IMR-90 (cell line): Measurements from ENCODE around the gene ERAP2. TPM values are rescaled to one million over a fixed set of nuclear protein-coding genes. Genes with fewer than 3 reads are reported as not detected.

ENCODE experiments used
- ATAC-seq: fragments of 200-7000 bp; cut with Tn5 transposase; 2 replicates; pipeline ENCODE4 v1.9.1; 2020; ENCODE audit warnings: low read depth, mild to moderate bottlenecking, moderate library complexity
- BruUV-seq: library from RNA; stranded (reverse); fragments of 400-500 nt; replicated peaks from 2 replicates; lab custom pipeline; 2021; lab: Mats Ljungman, UMichigan
- CTCF ChIA-PET: fragments of 300-600 bp; formaldehyde crosslinking; extraction: SDS; loops from one replicate; lab custom pipeline; 2021; ENCODE audit warnings: antibody characterized with exemption; lab: Yijun Ruan, JAX
- POLR2A ChIA-PET: fragments of 300-600 bp; sonication (Branson Sonifier 250); formaldehyde crosslinking; loops from one replicate; lab custom pipeline; 2022; ENCODE audit warnings: antibody characterized with exemption; ENCODE audit not compliant: unreplicated experiment; lab: Charles Lee
- DNase-seq: peaks from one replicate; pipeline ENCODE4 v3.0.0; 2013
- H2AFZ ChIP-seq: replicated peaks from 2 replicates; pipeline ENCODE3; 2013; ENCODE audit warnings: low read length, mild to moderate bottlenecking; ENCODE audit not compliant: poor library complexity
- H2AK5ac ChIP-seq: 2 replicates; pipeline ENCODE4 v1.6.1; 2013; ENCODE audit warnings: low read depth, low read length, inconsistent platforms
- H2AK9ac ChIP-seq: replicated peaks from 2 replicates; pipeline ENCODE3; 2013; ENCODE audit warnings: mild to moderate bottlenecking, low read depth, low read length, moderate library complexity; ENCODE audit not compliant: poor library complexity
- H2BK120ac ChIP-seq: 2 replicates; pipeline ENCODE4 v1.6.1; 2013; ENCODE audit warnings: low read depth, low read length, inconsistent platforms
- H2BK15ac ChIP-seq: 3 replicates; pipeline ENCODE4 v1.6.1; 2013; ENCODE audit warnings: low read depth, low read length, inconsistent platforms
- H2BK20ac ChIP-seq: 2 replicates; pipeline ENCODE4 v1.6.1; 2013; ENCODE audit warnings: low read depth, mild to moderate bottlenecking, inconsistent platforms, low read length, moderate library complexity
- H2BK5ac ChIP-seq: 2 replicates; pipeline ENCODE4 v1.6.1; 2013; ENCODE audit warnings: mild to moderate bottlenecking, low read depth, low read length, inconsistent platforms; ENCODE audit not compliant: poor library complexity, severe bottlenecking
- H3K14ac ChIP-seq: replicated peaks from 2 replicates; pipeline ENCODE4 v1.6.1; 2013; ENCODE audit warnings: low read depth, low read length, inconsistent platforms
- H3K18ac ChIP-seq: 2 replicates; pipeline ENCODE4 v1.6.1; 2013; ENCODE audit warnings: low read depth, low read length, control low read depth
- H3K23ac ChIP-seq: 2 replicates; pipeline ENCODE4 v1.6.1; 2013; ENCODE audit warnings: low read depth, low read length, inconsistent platforms
- H3K27ac ChIP-seq: 2 replicates; pipeline ENCODE4 v1.5.1; 2013; ENCODE audit warnings: mild to moderate bottlenecking, control low read depth, low read length; ENCODE audit not compliant: insufficient read depth
- H3K27me3 ChIP-seq: 2 replicates; pipeline ENCODE4 v1.6.1; 2013; ENCODE audit warnings: low read length; ENCODE audit not compliant: control insufficient read depth, insufficient read depth
- H3K36me3 ChIP-seq: 2 replicates; pipeline ENCODE4 v1.6.1; 2013; ENCODE audit warnings: low read length, mixed read lengths; ENCODE audit not compliant: control insufficient read depth, insufficient read depth
- H3K4ac ChIP-seq: 2 replicates; pipeline ENCODE4 v1.6.1; 2013; ENCODE audit warnings: low read depth, low read length, inconsistent platforms
- H3K4me1 ChIP-seq: 2 replicates; pipeline ENCODE4 v1.6.1; 2013; ENCODE audit warnings: low read length, mixed read lengths; ENCODE audit not compliant: control insufficient read depth, insufficient read depth
- H3K4me2 ChIP-seq: 2 replicates; pipeline ENCODE4 v1.6.1; 2013; ENCODE audit warnings: low read depth, mild to moderate bottlenecking, control low read depth, low read length, moderate library complexity
- H3K4me3 ChIP-seq: 2 replicates; pipeline ENCODE4 v1.5.1; 2013; ENCODE audit warnings: low read depth, mild to moderate bottlenecking, control low read depth, low read length, moderate library complexity; ENCODE audit not compliant: insufficient read depth
- H3K56ac ChIP-seq: 2 replicates; pipeline ENCODE4 v1.6.1; 2013; ENCODE audit warnings: low read length, inconsistent platforms; ENCODE audit not compliant: insufficient read depth; ENCODE audit errors: extremely low read depth
- H3K79me1 ChIP-seq, 2 experiments: 2 replicates each; pipeline ENCODE4 v1.6.1; 2013; ENCODE audit warnings: low read length in 2 of 2, inconsistent platforms in 1 of 2, low read depth in 1 of 2
- H3K9ac ChIP-seq: 2 replicates; pipeline ENCODE4 v1.6.1; 2013; ENCODE audit warnings: low read depth, low read length, control low read depth
- H3K9me1 ChIP-seq: 2 replicates; pipeline ENCODE4 v1.6.1; 2013; ENCODE audit warnings: low read length, inconsistent platforms; ENCODE audit not compliant: insufficient read depth
- H3K9me3 ChIP-seq: 2 replicates; pipeline ENCODE4 v1.6.1; 2013; ENCODE audit warnings: low read length; ENCODE audit not compliant: control insufficient read depth, insufficient read depth
- H4K20me1 ChIP-seq: 2 replicates; pipeline ENCODE4 v1.6.1; 2013; ENCODE audit warnings: low read length, inconsistent platforms; ENCODE audit not compliant: insufficient read depth
- H4K5ac ChIP-seq: 2 replicates; pipeline ENCODE4 v1.6.1; 2013; ENCODE audit warnings: mild to moderate bottlenecking, low read depth, low read length, control low read depth
- H4K8ac ChIP-seq, 2 experiments: 2 replicates each; pipeline ENCODE4 v1.6.1; 2013; ENCODE audit warnings: low read depth in 2 of 2, low read length in 2 of 2, control low read depth in 1 of 2, inconsistent platforms in 1 of 2
- H4K91ac ChIP-seq: 2 replicates; pipeline ENCODE4 v1.6.1; 2013; ENCODE audit warnings: low read depth, low read length, inconsistent platforms; ENCODE audit not compliant: insufficient read depth
- CEBPB ChIP-seq: IDR thresholded peaks from 2 replicates; pipeline ENCODE4 v1.6.1; 2012; ENCODE audit warnings: low read depth, low read length, improper control_type of control experiment
- CHD1 ChIP-seq: IDR thresholded peaks from 2 replicates; pipeline ENCODE4 v1.6.1; 2012; ENCODE audit warnings: low read depth, low read length, improper control_type of control experiment
- MAFK ChIP-seq: IDR thresholded peaks from 2 replicates; pipeline ENCODE4 v1.6.1; 2012; ENCODE audit warnings: low read depth, low read length, improper control_type of control experiment
- NFE2L2 ChIP-seq: fragments of 150-350 bp; IDR thresholded peaks from 2 replicates; pipeline ENCODE4 v1.6.1; 2016; ENCODE audit warnings: low read depth, mild to moderate bottlenecking, low read length
- RAD21 ChIP-seq: IDR thresholded peaks from 2 replicates; pipeline ENCODE4 v1.6.1; 2012; ENCODE audit warnings: low read length, improper control_type of control experiment
- RCOR1 ChIP-seq: IDR thresholded peaks from 2 replicates; pipeline ENCODE4 v1.6.1; 2012; ENCODE audit warnings: mild to moderate bottlenecking, low read length, improper control_type of control experiment; ENCODE audit not compliant: insufficient replicate concordance
- USF2 ChIP-seq: fragments of 150-350 bp; IDR thresholded peaks from 2 replicates; pipeline ENCODE4 v1.6.1; 2017; ENCODE audit warnings: mild to moderate bottlenecking, antibody characterized with exemption, low read length, low read depth
- WGBS, 2 experiments: methylation state at CpG; one replicate each; pipeline versions ENCODE4 v1.1.5 to v1.1.7; 2013; ENCODE audit warnings: missing lambda C conversion rate in 2 of 2; ENCODE audit not compliant: insufficient read length in 1 of 2; ENCODE audit errors: extremely low coverage in 2 of 2; 5-methylcytosine and 5-hydroxymethylcytosine counted together
- dilution Hi-C: fragments of 300-500 bp; cut with HindIII; formaldehyde crosslinking; loops from one replicate; pipeline ENCODE4 v1.14.3; 2018; ENCODE audit warnings: low sequenced_read_pairs; ENCODE audit not compliant: unreplicated experiment
- in situ Hi-C: fragments of 300-500 bp; cut with MboI; formaldehyde crosslinking; loops from 3 replicates; pipeline ENCODE4 v1.14.3; 2019; ENCODE audit warnings: low sequenced_read_pairs, inconsistent platforms, mixed read lengths
- intact Hi-C: fragments of 100-400 bp; cut with micrococcal nuclease; formaldehyde crosslinking; loops from 2 replicates; pipeline ENCODE4 v1.10.0; 2022
- polyA plus RNA-seq, 3 experiments: library from polyadenylated mRNA; depleted of rRNA; stranded (reverse); fragments of >200 nt; gene quantifications; 2 replicates each; pipeline ENCODE4 v1.2.3, GENCODE V29; 2012; ENCODE audit warnings: low replicate concordance in 1 of 3
- total RNA-seq: library from RNA; depleted of rRNA; stranded (reverse); fragments of >200 nt; gene quantifications from 2 replicates; pipeline ENCODE4 v1.2.3, GENCODE V29; 2012

The ERAP2 gene
- total and polyA plus RNA-seq, 2 of the 4 experiments (the other 2 are of a cell fraction), result 10.6 to 21.3 TPM

- in situ Hi-C loops, result no loop called here
Observed at GRCh38 chr5:96829297-96829696, 47.0 kb upstream of the ERAP2 start.

More at GRCh38 chr5:96829297-96829696, 47.0 kb upstream of the ERAP2 start:
- no TSS peak for BruUV-seq
- ChIA-PET POLR2A (no interaction called here), CTCF (no interaction called here)
- no peak overlapping the region for H2AFZ ChIP-seq
- H3K27ac ChIP-seq, result no peak overlapping the region
- H2AK9ac ChIP-seq, result no peak overlapping the region
- dilution Hi-C loops (no loop called here), intact Hi-C loops (no loop called here)
- no peak overlapping the region for H4K91ac ChIP-seq
- no peak overlapping the region for H2BK15ac ChIP-seq
- no peaks in the 10 kb centered on the region; the same call in 1 of the 2 replicates for H3K27me3 ChIP-seq
- H2BK20ac ChIP-seq, result no peak overlapping the region
- H2BK5ac ChIP-seq, result no peak overlapping the region
- 92% methylated on average over 2 of the region's 6 CpGs; no CpG with 5 or more reads in 1 of the 2 experiments for WGBS, 2 experiments
- TF ChIP-seq USF2 (no peak), RCOR1 (no peak), CHD1 (no peak), NFE2L2 (no peak), MAFK (no peak), RAD21 (no peak), CEBPB (no peak)
- peaks cover 1% of the 10 kb centered on the region; the same call in 1 of the 2 replicates for H3K9me1 ChIP-seq
- no peak overlapping the region for H4K8ac ChIP-seq
- H3K14ac ChIP-seq, result no peak overlapping the region
- no peak overlapping the region for H2AK5ac ChIP-seq
- H3K9me3 ChIP-seq, result no peaks in the 10 kb centered on the region
- no peaks in the 10 kb centered on the region for H3K36me3 ChIP-seq
- H3K4me3 ChIP-seq, result no peak overlapping the region
- peak; percentile 19 for DNase-seq
- H3K4me1 ChIP-seq, result no peaks in the 10 kb centered on the region
- no peak overlapping the region for H3K23ac ChIP-seq
- H3K18ac ChIP-seq, result no peak overlapping the region
- no peak overlapping the region for H3K4me2 ChIP-seq
- H3K79me1 ChIP-seq, result no peaks in the 10 kb centered on the region
- no peak overlapping the region for H3K56ac ChIP-seq
- no peak overlapping the region for H3K4ac ChIP-seq
- H4K5ac ChIP-seq, result no peak overlapping the region
- H4K20me1 ChIP-seq, result no peaks in the 10 kb centered on the region
- H2BK120ac ChIP-seq, result no peak overlapping the region
- ATAC-seq, result no peak
- H3K9ac ChIP-seq, result no peak overlapping the region
